HuH-7 (cell line): Measurements from ENCODE around the gene INTS1.

ENCODE experiments used
- DNase-seq: peaks from one replicate; pipeline ENCODE4 v3.0.0; 2011; ENCODE audit warnings: low spot score

The INTS1 gene

DNA sequence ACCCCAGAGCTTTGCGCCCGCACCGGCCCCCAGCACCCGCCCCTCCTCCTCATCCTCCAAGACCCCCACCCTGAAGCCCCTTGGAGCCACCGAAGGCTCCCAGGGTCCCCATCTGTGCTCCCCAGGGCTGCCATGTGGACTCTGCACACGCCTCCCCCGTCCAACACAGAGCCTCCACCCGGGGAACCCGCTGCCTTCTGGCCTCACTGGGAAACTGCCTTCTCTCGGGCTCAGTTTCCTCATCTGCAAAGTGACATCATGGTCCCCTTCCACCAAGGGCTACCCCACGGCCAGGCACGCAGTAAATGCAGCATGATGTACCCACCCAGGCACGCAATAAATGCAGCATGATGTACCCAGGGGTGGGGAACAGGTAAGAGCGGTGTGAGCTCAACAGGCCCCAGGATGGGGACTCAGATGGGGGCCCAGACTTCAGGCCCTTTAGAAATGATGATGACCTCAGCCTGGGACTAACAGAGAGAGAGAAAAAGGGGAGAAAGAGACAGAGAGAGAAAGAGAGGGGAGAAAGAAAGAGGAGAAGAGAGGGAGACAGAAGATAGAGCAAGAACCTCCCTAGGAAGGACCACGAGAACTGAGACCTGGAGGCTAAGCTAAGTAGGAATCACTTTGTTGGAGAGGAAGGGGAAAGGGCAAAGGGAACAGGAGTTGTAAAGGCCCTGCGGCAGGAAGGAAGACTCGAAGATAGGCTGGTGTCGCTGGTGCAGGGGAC lies 42.4 kb downstream of the INTS1 start:
- peak; percentile 68 for DNase-seq

DNA sequence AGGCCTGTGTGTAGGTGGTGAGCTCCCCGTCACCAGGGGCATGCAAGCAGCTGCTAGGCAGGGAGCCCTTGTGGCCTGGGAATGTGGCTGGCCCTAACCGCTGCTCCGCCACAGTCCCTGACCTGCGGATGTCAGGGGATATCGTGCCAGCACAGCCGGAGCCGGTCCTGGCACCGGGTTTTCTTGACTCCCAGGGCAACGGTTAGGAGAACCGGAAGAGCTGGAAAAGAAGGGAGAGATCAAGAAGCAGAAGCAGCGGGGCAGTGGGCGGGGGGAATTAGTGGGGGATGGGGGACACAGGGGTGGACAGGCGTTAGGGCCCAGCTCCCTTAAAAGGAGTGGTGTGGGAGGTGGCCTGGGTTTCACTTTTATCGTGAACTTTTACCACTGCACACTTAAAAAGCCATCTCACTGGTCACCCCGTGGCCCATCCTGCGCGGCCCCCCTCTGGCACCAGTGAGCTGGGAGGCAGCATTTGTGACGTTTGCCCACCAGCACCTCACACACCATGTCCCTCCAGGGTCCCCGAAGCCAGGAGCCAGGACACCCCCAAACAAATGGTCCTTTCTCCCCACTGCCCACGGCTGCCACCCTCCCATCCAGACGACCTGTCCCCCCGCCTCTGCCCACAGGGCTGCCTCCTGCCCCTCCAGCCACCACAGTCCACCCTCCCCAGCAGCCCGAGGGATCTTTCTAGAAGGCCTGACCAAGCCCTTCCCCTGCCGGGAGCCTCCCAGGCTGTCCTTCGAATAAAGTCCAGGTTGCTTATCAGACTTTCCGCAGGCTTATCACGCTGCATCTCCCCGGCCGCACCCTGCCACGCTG lies 43.2 kb downstream of the INTS1 start:
- peak; percentile 97 for DNase-seq

DNA sequence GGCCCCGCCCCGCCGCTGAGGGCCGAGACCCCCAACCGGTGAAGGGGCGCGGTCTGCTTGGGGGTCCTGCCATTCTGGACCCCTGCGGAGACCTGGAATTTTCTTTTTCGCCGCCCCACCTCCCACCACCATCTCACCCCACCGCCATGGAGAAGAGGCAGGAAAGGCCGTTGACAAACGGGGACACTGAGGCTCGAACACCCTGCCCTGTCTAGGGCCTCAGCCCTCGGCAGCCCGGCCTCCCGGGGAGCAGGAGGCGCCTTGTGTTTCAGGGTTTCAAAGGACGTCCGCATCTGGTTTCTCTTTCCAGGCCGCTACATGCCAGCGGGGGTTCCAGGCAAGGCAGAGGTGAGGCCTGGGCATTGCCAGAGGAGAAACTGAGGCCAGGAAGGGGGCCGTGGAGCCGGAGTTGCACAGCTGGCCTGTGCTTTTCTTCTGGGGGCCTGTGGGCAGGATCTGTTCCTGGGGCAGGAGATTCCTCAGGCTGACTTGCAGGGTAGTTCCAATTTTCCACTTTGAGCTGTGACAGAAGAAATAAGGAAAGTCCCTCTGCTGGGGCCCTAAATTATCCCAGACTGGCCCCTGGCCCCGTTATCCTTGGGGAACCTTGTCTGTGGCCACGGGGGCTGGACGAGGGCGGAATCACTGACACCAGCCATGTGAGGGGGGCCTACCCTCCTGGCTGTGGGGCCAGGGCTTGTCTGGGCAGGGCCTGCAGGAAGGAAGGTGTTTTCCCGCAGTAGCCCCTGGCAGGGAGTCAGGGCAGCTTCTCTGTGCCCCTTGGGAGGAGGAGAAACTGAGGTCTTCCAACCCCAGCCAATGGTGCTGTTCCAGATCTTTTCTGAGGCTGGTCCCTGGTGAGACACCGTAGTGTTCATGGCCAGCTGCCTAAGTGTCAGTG lies 44.0 kb downstream of the INTS1 start:
- DNase-seq: no peak

DNA sequence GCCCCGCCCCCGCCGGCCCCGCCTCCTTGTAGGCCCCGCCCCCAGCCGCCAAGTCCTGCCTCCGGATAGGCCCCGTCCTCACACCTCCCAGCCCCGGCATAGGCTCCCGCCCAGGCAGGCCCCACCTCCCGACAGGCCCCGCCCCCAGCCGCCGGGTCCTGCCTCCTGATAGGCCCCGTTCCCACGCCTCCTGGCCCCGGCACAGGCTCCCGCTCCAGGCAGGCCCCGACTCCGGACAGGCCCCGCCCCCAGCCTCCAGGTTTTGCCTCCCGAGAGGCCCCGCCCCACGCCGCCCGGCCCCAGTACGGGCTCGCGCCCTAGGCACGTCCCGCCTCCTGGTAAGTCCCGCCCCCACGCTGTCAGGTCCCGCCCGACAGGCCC lies 44.7 kb downstream of the INTS1 start:
- DNase-seq: peak; percentile 100

DNA sequence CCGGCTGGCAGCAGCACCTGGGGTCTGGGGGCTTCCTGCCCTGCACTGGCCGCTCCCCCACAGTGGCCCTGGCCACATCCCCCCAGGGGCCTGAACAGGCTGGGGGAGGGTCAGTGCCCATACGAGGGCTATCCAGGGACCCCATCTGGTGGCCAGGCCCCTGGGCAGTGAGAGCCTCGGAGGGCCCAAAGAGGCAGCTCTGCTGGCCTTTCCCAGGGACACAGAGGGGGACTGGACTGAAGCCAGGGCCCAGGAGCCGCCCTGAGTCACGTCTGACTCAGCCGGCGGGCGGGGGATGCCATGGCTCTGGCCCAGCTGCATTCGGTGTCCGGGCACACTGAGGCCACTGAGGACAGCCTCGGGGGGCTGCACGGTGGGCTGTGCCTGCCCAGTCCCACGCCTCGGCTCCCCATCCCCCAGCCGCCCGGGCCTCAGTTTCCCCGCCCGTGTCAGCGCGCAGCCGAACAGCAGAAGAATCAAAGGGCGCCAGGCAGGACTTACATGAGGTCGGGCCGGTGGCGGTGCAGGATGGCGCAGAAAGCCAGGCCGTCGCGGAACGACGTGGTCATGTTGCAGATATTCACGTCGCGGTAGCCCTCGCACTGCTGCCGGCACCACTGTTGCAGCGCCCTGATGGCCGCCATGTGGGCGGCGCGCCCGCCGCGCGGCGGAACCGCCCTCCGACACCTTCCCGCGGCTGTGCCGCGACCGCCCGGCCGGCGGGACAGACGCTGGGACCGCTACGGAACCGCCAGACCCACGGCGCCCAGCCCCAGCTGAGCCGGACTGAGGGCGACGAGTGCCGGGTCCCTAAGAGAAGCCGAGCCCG lies 45.3 kb downstream of the INTS1 start, which contains the start of gene MICALL2:
TSS of gene MICALL2 (minus strand) at position 788 of the 829 bp plus-strand sequence. CDS start at position 644, 144 bp downstream.
- DNase-seq: peak; percentile 63

DNA sequence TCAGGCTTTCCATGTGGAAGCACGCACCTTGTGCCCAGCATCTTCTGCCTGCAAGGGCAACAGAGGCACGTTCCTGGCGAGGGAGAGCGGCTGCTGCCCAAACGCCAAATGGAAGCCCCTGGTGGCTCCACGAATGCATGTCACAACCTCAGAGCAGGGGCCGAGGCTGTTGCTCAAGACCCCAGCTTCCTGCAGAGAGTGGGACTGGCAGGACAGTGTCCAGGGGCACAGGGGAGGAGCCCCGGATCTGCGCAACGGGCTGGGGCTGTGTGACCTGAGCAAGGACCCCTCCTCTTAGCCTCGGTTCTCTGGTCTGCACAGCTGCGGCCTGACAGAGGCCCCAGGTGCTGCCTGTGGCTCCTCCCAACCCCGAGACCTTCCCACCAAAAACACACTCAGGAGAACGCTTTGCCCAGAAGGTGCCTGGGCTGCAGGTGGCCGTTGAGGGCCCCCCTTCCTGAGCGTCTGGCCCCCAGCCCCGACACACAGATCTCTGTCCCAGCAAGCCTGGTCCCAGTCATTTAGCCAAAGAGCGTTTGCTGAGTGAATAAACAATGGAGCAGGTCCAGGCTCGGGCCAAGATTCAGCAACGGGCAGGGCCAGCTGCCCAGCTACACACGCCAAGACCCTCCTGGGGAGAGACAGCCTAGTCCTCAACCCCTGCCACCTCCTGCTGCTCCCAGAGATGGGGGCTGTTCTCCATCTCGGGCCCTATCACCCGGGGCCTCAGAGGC lies 46.1 kb downstream of the INTS1 start:
- DNase-seq: peak; percentile 78

DNA sequence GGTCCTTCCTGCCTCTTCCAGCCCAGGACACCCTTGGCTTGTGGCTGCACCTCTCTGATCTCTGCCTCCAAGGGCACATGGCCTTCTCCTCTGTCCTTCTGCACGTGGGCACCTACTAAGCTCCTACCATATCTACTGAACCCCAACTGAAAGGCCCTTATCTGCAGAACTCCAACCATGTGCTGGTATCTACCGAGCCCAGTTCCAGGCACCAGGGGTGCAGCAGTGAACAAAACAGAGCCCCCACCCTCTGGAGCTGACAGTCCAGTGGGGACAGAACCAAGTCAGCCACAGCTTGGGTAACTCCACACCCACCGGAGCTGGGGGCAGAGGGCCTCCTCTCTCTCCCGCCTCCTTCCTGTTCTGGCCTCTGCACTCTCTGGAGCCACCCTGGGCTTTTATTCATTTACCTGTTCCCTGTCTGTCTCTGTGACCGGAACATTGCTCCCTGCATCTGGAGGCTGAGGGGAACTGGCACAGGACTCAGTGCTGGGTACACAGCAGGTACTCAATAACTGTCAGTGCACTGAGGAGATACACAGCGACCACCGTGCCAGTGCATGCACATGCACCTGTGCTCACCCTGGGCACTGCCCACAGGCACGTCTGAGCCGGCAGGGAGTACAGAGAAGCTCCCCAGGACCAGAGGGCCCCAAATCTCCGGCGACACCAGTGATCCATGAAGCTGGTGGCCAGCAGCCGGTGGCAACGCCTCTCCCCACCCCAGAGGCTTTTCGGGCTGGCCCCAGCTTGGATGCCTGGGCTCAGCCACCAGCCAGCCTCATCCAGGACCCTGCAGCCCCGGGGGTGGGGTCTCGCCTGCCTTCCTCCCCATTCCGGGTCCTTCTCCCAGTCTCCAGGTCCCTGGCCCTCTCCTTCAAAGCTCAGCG lies 46.9 kb downstream of the INTS1 start:
- no peak for DNase-seq

DNA sequence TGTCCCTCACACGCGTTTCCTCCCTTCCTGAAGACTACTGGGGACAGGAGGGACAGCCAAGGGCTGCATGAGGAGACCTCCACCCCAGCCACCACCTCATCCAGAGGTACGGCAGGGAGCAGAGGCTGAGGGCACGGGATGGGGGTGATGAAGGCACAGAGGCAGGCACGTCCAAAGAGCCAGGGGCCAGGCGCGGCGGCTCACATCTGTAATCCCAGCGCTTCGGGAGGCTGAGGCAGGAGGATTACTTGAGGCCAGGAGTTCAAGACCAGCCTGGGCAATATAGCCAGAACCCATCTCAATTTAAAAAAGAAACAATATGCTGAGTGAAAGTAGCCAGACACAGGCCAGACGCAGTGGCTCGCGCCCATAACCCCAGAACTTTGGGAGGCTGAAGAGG lies 48.2 kb downstream of the INTS1 start:
- DNase-seq: no peak

DNA sequence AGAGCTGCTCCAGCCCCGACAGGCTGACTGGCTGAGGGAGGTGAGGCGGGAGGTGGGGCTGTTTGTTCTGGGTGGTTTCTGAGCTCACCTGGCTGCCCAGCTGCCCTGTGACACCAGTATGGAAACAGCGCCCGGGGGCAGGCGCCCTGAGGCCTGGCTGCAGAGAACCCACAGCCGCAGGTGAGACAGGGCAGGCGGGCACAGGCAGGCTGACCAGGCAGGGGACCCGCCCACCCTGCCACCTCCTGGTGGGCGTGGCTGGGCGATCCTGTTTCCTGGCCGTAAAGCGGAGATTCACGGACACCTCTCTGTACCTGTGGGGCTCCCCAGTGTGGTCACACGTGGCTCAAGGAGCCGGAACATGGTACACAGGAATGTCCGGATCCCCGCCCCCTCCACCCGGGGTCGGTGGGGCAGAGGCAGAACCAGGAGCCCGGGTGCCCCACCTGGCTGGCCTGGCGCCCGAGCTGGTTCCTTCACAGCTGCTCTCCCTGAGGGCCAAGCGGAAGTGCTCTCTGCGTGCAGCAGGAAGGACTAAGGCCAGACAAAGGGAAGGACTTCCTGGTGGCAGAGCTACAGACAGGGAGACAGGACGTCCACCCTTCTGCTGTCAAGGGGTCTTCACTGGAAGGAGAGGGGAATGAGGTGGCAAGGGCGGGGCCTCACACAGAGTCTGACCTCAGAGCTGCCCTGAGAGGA lies 48.8 kb downstream of the INTS1 start:
- DNase-seq: no peak

DNA sequence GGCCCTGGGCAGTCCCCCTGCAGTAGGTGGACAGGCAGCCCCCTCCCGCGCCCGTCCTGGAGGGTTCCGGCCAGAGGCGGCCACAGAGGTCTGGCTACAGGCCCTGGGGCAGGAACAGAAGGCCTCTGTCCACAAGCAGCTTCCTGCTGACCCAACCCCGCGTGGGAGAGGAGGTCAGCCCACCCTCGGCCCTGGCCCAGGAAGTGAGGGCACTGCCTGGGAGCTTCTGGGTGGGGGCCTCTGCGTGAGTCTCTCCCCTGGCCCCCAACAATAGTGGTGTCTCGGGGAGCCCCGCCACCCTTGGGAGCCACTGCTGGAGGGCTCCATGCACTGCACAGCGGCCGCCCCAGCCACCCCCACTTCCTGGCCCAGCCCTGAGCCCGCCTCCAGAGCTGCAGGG lies 49.6 kb downstream of the INTS1 start:
- DNase-seq: no peak

DNA sequence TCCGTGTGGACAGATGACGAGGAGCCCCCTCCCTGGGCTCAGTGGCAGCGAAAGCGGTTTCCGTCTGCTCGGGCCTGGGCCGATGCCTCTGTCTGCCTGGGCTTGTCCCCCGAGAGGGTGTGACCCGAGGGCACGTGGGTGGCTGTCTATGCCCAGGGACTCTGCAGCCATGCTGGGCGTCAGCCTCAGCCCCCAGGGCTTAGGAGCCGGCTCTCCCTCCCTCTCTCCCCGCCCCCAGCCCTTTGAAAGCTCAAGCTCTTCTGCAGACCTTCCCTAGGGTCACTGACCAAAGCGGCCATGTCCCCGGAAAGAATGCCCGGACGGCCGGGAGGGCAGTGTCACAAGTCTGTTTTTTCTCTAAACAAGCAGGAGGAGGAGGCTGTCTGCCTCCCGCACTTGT lies 52.0 kb downstream of the INTS1 start:
- no peak for DNase-seq

DNA sequence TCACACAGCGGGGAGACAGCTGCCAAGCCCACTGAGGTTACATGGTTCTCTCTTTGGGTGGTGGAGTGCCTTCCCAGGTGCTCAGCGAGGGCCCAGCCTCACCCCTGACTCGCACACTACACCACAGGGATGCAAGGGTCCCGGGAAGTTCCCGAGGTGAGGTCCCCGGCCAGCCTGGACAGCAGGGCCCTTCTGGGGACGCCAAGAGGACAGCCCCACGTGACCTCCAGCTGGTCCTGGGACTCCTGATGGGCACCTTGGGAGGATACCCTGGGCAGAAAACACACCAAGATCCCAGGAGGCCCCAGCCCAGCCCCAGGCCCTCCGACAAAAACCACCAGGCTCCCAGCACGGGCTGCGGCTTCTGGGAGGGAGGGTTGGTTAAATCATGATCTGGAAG lies 53.2 kb downstream of the INTS1 start:
- no peak for DNase-seq

DNA sequence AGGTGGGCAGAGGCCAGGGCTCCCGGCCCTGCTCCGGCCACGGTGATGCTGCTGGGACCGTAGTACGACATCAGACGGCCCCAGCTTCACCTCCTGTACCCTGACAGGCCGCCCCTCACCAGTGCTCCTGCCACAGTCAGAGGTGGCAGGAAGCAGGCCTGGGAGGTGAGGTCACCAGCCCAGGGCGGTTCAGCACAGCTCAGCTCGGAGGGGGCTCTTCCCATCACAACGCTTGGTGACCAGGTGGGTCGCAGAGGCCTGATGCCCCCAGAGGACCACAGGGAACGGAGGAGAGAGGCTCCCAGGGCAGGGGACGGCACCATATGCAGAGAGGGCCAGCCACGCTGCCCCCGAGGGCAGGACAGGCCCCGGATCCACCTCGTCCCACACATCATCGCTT lies 53.8 kb downstream of the INTS1 start:
- DNase-seq: no peak

DNA sequence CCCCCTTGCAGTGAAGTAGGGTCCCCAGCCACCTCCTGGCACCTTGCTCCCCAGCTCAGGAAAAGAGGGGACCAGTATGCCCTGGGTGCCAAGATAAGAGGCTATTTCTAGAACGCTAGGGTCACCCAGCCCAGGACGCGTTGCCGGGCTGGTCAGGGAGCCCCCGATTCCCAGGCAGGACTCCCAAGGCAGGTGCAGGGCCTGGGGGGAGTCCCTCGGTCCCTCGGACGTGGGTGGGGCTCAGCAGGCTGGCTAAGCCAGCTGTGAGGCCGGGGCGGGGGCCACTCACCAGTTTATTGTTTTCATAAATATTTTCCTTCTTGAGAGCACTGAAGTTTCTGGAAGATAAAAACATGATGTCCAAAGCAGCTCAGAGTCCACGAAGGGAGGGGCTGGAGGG lies 54.2 kb downstream of the INTS1 start:
- DNase-seq: no peak

DNA sequence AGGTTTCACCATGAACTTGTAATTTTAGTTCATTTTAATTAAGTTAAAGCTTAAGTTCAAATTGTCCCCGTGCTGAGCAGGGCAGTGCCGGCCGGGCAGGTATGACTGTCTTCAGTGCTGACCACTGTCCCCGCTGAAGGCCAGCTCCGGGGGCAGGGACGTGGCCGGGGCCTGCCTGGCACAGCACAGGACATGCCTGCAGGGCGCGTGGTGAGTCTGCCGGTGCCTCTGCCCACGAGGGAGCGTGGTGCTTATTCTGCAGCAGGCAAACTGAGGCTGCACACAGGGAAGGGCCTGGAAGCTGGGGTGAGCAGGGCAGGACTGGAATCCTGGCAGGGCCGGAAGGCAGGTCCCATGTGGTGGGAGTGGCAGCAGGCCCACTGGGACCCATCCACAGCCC lies 54.7 kb downstream of the INTS1 start:
- DNase-seq: no peak

DNA sequence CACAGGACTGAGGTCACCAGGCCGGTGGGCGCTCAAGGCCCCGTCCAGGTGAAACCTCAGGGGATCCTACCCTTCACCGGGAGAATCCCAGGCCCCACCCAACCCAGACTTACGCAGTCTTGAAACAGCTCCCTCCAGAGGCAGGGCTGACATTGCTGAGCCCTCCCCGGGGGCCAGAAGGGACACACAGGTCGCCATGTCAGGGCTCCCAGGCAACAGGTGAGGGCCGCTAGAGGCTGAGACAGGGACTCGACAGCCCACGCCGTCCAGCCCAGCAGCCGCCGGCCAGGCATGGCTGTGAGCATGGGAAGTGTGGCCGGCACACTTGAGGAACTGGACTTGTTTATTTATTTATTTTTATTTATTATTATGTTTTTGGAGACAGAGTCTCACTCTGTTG lies 55.2 kb downstream of the INTS1 start:
- DNase-seq: no peak

DNA sequence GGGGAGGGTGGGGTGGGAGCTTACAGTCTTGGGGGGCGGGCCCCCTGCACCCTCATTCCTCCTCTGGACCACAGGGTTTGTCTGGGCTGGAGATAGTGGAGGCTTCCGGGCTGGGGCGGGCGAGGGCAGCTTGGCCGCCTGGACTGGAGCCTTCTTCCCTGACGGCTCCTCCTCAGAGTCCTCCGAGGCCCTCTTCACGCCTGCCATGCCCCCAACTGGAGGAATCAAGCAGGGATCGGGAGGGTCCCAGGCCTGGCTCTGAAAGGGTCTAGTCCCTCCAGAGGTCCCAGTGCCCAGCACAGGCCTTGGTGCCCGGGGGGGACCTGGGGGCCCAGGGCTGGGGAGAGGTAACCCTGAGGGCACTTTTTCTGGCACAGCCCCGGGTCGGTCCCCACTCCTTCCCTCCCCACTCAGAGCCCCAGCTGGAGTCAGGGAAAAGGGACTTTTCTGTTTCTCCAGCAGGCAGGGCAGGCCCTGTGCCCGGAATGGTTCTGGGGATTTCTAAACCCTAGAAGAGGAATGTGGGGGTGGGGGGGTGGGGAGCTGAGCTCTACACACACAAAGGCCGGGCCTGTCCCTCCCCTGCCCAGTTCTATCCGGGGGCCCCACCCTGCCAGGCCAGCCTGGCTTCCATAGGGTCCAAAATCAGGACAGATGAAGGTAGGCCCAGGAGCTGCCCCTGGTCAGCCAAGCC lies 56.5 kb downstream of the INTS1 start:
- no peak for DNase-seq

DNA sequence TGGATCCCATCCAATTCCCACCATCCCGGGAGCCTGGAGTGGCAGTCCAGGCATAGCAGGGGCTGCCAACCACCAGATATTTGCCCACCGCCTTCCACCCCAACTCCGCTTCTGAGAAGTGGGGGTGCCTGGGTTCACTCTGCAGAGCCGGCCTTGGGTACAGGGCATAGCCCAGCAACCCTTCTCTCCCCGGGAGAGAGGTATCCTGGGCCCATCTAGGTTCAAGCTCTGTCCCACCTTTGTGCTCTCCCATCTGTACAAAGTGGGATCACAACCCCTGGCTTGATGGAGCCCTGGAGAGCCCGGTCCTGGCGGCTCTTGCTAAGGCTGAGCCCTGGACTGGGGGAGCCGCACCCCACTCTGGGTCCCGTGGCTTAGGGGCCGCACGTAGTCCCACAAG lies 57.1 kb downstream of the INTS1 start:
- no peak for DNase-seq

DNA sequence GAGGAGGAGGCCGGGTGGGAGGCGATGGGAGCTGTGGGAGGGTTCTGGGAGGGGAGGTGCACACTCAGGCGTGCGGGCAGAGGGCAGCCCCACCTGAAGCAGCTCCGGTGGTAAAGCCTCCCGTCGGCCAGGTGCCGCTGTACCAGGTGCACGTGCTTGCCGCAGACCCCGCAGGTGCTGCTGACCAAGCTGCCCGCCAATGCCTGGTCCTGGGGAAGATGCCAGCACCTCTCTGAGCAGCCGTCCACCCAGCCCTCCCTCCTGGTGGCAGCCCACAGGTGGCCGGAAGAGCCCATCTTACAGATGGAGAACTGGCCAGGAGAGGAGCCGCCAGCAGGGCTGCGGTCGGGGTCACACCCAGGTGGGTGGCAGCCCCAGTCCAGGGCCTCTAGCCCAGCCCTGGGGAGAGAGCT lies 57.6 kb downstream of the INTS1 start:
- DNase-seq: no peak
